MM.1S (cell line): ENCODE measurements around the gene SPEG.

Experiments
- CTCF ChIP-seq: fragments of 300-600 bp; sonication (generic); IDR thresholded peaks from 2 replicates; pipeline ENCODE4 v1.5.1; 2016; ENCODE audit warnings: antibody characterized with exemption, low read length, mixed read lengths
- EZH2 ChIP-seq: fragments of 300-600 bp; sonication (generic); optimal IDR thresholded peaks from 2 replicates; pipeline ENCODE3; 2017; ENCODE audit warnings: low read depth, mild to moderate bottlenecking, antibody characterized with exemption, low read length, mixed read lengths
- EZH2phosphoT487 ChIP-seq: fragments of 300-600 bp; sonication (generic); IDR thresholded peaks from 2 replicates; pipeline ENCODE4 v1.6.1; 2018; ENCODE audit warnings: antibody characterized with exemption, low read length

- TF ChIP-seq CTCF, result no peak
- TF ChIP-seq EZH2, result no peak
- TF ChIP-seq EZH2phosphoT487, result no peak
Measured at GRCh38 chr2:219409619-219410018, 25.0 kb upstream of the SPEG start.
